Activated CD4-positive, alpha-beta T cell treated with anti-CD3 and anti-CD28 coated beads, Interleukin-2, Interleukin-6, amounts not matched to agents 100 ng/mL and 50 ng/mL, durations not matched to agents 16 hours and 8 hours (primary cell): Measurements from ENCODE around the gene A4GNT.

Source experiments
- DNase-seq: peaks from one replicate; pipeline ENCODE4 v3.0.0-alpha.2; 2020

A4GNT gene

DNA sequence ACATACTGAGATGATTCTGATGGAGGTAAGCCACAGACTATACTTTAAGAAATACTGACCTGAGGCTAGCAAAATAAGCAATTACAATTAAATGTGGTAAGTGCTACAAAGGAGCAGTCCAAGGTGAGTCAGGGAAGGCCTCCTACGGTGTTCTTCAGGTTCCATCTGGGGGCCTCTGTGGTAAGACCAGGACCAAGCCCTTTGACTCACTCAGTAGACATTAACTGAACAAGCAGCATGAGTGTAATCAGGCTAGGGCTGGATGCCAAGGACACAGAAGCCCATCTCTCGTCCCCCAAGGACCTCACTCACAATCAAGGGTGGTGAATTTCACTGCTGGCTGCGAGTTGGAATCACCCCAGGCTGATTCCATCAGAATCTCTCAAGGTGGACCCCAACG is 54.1 kb downstream of the A4GNT start:
- DNase-seq, result no peak
